HFFc6 (cell line): ENCODE measurements around the gene DEDD2. TPM values are rescaled to one million over a fixed set of nuclear protein-coding genes. Genes with fewer than 3 reads are reported as not detected.

Experiments used
- DNase-seq: peaks from one replicate; pipeline ENCODE4 v3.0.0-alpha.2; 2018
- H3K27ac Mint-ChIP-seq: 2 replicates; pipeline ENCODE4 v1.8.0; 2020; ENCODE audit warnings: mild to moderate bottlenecking, mixed read lengths
- H3K27me3 Mint-ChIP-seq: 2 replicates; pipeline ENCODE4 v1.8.0; 2021; ENCODE audit warnings: mild to moderate bottlenecking, moderate library complexity, mixed read lengths; ENCODE audit not compliant: insufficient read depth
- H3K36me3 Mint-ChIP-seq: 2 replicates; pipeline ENCODE4 v1.8.0; 2021; ENCODE audit warnings: low read depth, mixed read lengths
- H3K4me1 Mint-ChIP-seq: 2 replicates; pipeline ENCODE4 v1.8.0; 2020; ENCODE audit warnings: low read depth, mixed read lengths
- H3K4me3 Mint-ChIP-seq: 2 replicates; pipeline ENCODE4 v1.8.0; 2020; ENCODE audit warnings: mild to moderate bottlenecking, moderate library complexity, mixed read lengths
- H3K9me3 Mint-ChIP-seq: 2 replicates; pipeline ENCODE4 v1.8.0; 2020; ENCODE audit warnings: mild to moderate bottlenecking, mixed read lengths
- total RNA-seq, 6 experiments: library from RNA; stranded (reverse); fragmentation: NEBNext Ultra II Directional; extraction: Animal tissue kit (Norgen Biotek cat#: 25700); gene quantifications; 2 replicates in 1 of 6; 3 replicates in 5 of 6; pipeline ENCODE4 v1.2.3, GENCODE V29; 2021
- TF ChIP-seq, protein P1 (sequence below): fragments of 200-600 bp; sonication (generic); IDR thresholded peaks from 2 replicates; pipeline ENCODE4 v1.5.0; 2021; ENCODE audit warnings: antibody characterized with exemption, mild to moderate bottlenecking

DEDD2 gene
- total RNA-seq, 6 experiments from 2014 or later, result 19.2 to 24.9 (median 20.2) TPM

DNA sequence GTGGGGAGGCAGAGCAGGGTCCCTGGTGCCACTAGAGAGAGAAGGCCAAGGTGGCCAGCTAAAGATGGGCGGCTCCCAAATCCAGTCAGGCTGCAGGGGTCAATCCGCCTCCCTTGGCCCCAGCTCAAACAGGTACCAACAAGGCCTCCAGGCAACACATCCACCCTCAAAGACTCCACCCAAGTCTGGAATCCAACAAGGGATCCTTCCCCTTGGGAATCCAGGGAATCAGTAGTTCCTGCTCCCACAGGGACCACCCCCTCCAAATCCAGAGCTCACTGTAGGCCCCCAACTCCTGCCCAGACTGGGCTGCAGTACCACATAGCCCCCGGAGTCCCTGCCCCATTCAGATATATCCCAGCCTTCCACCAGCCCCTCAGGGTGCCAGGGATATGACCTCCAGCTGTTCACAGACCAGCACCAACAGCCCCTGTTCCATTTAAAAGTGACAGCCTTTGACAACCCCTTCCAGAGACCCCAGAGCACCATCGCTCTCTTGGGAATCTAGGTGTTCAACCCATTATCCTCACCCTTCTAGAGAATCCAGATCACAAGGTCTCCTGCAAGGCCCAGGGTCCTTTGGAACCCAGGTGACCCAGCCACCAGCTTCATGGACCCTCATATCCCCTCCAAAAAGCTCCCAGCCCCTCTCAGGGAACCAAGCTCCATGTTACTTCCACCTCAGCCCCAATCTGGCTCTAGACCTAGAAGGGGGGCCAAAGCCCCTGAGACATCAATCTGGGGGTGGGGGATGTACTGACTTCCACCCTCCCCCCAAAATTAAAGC, 34.3 kb upstream of the DEDD2 start:
- no peak for DNase-seq
- H3K4me1 Mint-ChIP-seq, result peaks cover 43% of the 10 kb centered on the region
- TF ChIP-seq, protein P1, sequence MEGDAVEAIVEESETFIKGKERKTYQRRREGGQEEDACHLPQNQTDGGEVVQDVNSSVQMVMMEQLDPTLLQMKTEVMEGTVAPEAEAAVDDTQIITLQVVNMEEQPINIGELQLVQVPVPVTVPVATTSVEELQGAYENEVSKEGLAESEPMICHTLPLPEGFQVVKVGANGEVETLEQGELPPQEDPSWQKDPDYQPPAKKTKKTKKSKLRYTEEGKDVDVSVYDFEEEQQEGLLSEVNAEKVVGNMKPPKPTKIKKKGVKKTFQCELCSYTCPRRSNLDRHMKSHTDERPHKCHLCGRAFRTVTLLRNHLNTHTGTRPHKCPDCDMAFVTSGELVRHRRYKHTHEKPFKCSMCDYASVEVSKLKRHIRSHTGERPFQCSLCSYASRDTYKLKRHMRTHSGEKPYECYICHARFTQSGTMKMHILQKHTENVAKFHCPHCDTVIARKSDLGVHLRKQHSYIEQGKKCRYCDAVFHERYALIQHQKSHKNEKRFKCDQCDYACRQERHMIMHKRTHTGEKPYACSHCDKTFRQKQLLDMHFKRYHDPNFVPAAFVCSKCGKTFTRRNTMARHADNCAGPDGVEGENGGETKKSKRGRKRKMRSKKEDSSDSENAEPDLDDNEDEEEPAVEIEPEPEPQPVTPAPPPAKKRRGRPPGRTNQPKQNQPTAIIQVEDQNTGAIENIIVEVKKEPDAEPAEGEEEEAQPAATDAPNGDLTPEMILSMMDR, result no peak
- peaks cover 3% of the 10 kb centered on the region; the same call in 1 of the 2 replicates for H3K27me3 Mint-ChIP-seq
- peak overlapping the region; percentile 98 for H3K4me3 Mint-ChIP-seq
- H3K36me3 Mint-ChIP-seq, result peaks cover 9% of the 10 kb centered on the region
- peak overlapping the region; percentile 99 for H3K27ac Mint-ChIP-seq
- H3K9me3 Mint-ChIP-seq, result no peaks in the 10 kb centered on the region; the same call in 1 of the 2 replicates

DNA sequence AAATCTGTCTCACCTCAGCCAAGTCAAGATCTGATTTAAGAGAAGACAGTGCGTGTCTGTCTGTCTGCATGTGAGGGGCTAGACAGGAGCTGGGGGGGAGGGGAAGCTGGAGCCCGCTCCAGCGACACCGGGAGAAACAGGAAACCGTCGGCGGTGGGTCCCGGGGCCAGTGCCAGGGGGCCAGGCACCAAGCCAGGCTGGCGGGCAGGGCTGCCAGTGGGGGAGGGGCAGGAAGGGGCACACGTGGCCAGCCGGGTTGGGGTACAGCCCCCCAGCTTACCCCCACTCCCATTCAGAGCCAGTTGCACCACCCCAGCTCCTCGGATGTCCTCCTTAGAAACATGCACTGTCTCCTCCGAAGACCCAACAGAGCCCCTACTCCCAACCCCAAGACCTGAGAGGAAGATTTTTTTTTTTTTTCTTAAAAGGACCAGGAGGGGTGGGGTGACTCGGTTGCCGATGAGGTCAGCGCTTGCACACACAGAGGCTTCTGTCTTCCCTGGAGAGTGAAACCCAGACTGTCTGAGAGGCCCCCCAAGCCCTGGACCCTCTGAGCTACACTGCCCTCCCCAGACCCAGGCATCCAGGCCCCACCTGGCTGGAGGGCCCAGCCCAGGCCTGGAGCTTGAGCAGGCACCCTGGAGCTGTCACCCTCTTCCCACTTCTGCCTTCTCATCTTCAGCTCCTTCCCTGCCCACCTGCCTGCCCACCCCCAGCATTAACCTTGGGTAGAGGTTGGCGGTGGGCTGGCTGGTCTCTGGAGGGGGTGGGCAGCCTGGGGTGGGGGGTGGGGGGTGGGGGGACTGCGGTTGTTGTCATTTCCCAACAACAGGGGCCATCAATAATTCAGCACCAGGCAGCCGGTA, 33.4 kb upstream of the DEDD2 start:
- Mint-ChIP-seq H3K4me1 (peaks cover 43% of the 10 kb centered on the region), H3K4me3 (peak overlapping the region; percentile 75), H3K27ac (peak overlapping the region; percentile 99), H3K9me3 (no peaks in the 10 kb centered on the region; the same call in 1 of the 2 replicates), H3K27me3 (peaks cover 3% of the 10 kb centered on the region; the same call in 1 of the 2 replicates), H3K36me3 (peaks cover 9% of the 10 kb centered on the region)
- no peak for DNase-seq
- TF ChIP-seq, protein P1, result no peak

DNA sequence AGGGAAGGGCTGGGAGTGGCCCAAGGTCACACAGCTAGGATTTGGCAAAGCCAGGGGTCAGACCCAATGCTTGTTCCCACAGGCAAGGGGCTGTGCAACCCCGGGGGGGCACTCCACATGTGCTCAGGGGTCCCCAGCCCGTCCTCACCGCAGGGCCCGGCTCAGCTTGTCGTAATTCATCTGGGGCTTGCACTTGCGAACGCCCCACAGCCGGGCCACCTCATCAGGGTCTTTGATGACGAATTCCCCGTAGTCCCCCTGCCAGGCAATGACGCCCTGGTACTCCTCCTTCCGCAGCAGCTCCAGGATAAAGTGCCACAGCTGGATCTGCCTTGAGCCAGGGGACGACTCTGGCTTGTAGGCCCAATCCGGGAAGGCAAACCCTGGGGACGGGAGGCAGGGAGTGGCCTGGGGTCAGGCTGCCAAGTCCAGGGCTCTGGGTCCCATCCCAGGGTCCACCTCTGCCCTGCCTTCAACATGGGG, 32.7 kb upstream of the DEDD2 start:
- H3K4me1 Mint-ChIP-seq, result peaks cover 46% of the 10 kb centered on the region
- peaks cover 6% of the 10 kb centered on the region for H3K27me3 Mint-ChIP-seq
- no peak overlapping the region for H3K4me3 Mint-ChIP-seq
- no peaks in the 10 kb centered on the region; the same call in 1 of the 2 replicates for H3K9me3 Mint-ChIP-seq
- peak overlapping the region; percentile 70 for H3K27ac Mint-ChIP-seq
- no peak for DNase-seq
- TF ChIP-seq, protein P1, result no peak
- peaks cover 9% of the 10 kb centered on the region for H3K36me3 Mint-ChIP-seq

DNA sequence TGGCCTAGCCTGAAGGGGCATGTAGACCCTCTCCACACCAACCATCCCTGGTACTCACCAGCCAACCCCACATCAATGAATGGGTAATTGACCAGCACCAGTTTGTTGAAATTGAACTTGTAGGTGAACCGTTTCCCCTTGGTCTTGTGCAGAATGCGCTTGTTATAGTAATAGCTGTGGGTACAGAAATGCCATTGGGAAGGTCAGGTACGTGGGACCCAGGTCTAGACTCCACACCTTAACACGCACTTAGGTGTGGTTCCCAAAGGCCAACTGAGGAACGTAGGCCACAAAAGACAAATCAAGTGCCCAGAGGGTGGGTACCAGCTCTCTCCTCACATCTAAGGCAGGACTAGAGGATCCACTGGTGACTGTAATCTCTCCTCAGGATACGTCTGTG, 32.3 kb upstream of the DEDD2 start:
- peaks cover 51% of the 10 kb centered on the region for H3K4me1 Mint-ChIP-seq
- peak overlapping the region; percentile 73 for H3K27ac Mint-ChIP-seq
- peaks cover 9% of the 10 kb centered on the region for H3K36me3 Mint-ChIP-seq
- DNase-seq, result no peak
- TF ChIP-seq, protein P1, result no peak
- H3K9me3 Mint-ChIP-seq, result no peaks in the 10 kb centered on the region; the same call in 1 of the 2 replicates
- H3K27me3 Mint-ChIP-seq, result peaks cover 8% of the 10 kb centered on the region
- no peak overlapping the region for H3K4me3 Mint-ChIP-seq

DNA sequence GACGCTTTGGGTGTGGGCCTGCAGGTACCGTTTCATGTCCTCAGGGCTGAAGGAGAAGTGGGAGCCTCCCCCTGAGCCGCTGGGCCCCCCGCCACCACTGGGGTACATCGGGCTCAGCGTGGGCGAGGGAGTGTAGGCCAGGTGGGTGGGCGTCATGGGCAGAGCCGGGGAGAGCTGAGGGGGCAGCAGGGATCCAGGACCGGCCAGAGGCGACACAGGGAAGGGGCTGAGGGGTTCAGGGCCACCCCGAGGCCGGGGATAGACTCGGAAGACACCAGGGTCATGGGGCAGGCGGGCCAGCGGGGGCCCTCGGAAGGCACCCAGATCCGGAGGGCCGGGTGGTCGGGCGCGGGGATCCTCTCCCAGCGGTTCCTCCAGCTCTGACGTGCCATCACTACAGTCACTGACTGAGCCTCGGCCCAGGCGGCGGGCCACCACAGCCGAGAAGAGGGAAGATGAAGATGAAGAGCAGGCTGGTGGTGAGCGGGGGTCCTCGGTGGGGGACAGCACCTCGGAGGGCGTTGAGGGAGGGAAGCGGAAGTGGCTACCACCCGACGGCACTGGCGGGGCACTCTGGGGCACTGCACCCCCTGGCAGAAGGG, 31.8 kb upstream of the DEDD2 start:
- peaks cover 56% of the 10 kb centered on the region for H3K4me1 Mint-ChIP-seq
- TF ChIP-seq, protein P1, result no peak
- H3K36me3 Mint-ChIP-seq, result peaks cover 9% of the 10 kb centered on the region
- H3K4me3 Mint-ChIP-seq, result no peak overlapping the region
- DNase-seq, result no peak
- no peaks in the 10 kb centered on the region; the same call in 1 of the 2 replicates for H3K9me3 Mint-ChIP-seq
- peaks cover 9% of the 10 kb centered on the region for H3K27me3 Mint-ChIP-seq
- H3K27ac Mint-ChIP-seq, result peak overlapping the region; percentile 73; the same call in 1 of the 2 replicates
